Neural cell (in vitro differentiated cells): Measurements from ENCODE around the gene PHACTR2.

Experiments used
- EP300 ChIP-seq: fragments of 450-650 bp; conservative IDR thresholded peaks from 2 replicates; pipeline ENCODE4 v1.6.1; 2014; ENCODE audit warnings: antibody characterized with exemption, mild to moderate bottlenecking, moderate library complexity; ENCODE audit not compliant: poor library complexity, severe bottlenecking
- EZH2 ChIP-seq: fragments of 200-600, 300-800 bp; shearing (Covaris generic), sonication (generic); IDR thresholded peaks from 2 replicates; pipeline ENCODE4 v1.6.1; 2014; ENCODE audit warnings: antibody characterized with exemption, low read length, borderline replicate concordance, mild to moderate bottlenecking; ENCODE audit not compliant: insufficient read depth, poor library complexity, severe bottlenecking
- POLR2AphosphoS5 ChIP-seq: IDR thresholded peaks from 2 replicates; pipeline ENCODE4 v1.6.1; 2012
- RAD21 ChIP-seq: fragments of 450-650 bp; conservative IDR thresholded peaks from 2 replicates; pipeline ENCODE4 v1.6.1; 2014; ENCODE audit warnings: antibody characterized with exemption, mild to moderate bottlenecking, moderate library complexity
- TAF1 ChIP-seq: IDR thresholded peaks from 2 replicates; pipeline ENCODE4 v1.6.1; 2012; ENCODE audit warnings: low read depth
- TF ChIP-seq, protein P1 (sequence below): fragments of 450-650 bp; IDR thresholded peaks from 2 replicates; pipeline ENCODE4 v1.5.1; 2014; ENCODE audit warnings: antibody characterized with exemption, mild to moderate bottlenecking, moderate library complexity; ENCODE audit not compliant: poor library complexity, severe bottlenecking
- TF ChIP-seq, protein P2 (sequence below): IDR thresholded peaks from 2 replicates; pipeline ENCODE4 v1.6.1; 2012; ENCODE audit warnings: borderline replicate concordance

DNA sequence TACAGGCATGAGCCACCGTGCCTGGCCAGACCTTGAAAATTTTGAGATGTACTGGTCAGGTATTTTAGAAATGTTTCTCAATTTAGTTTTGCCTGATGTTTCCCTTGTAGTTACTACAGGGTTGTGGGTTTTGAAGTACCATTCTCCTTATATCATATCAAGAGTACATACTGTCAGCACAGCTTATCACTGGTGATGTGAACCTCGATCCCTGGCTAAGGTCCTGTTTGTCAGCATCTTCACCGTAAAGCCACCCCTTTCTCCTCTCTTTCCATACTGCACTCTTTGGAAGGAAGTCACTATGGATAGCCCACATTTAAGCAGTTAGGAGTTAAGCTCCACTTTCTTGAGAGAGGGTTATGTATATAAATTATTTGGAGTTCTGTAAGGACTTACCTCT lies 27.8 kb downstream of the PHACTR2 start:
- TF ChIP-seq EZH2 (no peak), POLR2AphosphoS5 (no peak), RAD21 (no peak), EP300 (no peak), TAF1 (no peak)
- TF ChIP-seq, protein P1, sequence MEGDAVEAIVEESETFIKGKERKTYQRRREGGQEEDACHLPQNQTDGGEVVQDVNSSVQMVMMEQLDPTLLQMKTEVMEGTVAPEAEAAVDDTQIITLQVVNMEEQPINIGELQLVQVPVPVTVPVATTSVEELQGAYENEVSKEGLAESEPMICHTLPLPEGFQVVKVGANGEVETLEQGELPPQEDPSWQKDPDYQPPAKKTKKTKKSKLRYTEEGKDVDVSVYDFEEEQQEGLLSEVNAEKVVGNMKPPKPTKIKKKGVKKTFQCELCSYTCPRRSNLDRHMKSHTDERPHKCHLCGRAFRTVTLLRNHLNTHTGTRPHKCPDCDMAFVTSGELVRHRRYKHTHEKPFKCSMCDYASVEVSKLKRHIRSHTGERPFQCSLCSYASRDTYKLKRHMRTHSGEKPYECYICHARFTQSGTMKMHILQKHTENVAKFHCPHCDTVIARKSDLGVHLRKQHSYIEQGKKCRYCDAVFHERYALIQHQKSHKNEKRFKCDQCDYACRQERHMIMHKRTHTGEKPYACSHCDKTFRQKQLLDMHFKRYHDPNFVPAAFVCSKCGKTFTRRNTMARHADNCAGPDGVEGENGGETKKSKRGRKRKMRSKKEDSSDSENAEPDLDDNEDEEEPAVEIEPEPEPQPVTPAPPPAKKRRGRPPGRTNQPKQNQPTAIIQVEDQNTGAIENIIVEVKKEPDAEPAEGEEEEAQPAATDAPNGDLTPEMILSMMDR: no peak
- TF ChIP-seq, protein P2, sequence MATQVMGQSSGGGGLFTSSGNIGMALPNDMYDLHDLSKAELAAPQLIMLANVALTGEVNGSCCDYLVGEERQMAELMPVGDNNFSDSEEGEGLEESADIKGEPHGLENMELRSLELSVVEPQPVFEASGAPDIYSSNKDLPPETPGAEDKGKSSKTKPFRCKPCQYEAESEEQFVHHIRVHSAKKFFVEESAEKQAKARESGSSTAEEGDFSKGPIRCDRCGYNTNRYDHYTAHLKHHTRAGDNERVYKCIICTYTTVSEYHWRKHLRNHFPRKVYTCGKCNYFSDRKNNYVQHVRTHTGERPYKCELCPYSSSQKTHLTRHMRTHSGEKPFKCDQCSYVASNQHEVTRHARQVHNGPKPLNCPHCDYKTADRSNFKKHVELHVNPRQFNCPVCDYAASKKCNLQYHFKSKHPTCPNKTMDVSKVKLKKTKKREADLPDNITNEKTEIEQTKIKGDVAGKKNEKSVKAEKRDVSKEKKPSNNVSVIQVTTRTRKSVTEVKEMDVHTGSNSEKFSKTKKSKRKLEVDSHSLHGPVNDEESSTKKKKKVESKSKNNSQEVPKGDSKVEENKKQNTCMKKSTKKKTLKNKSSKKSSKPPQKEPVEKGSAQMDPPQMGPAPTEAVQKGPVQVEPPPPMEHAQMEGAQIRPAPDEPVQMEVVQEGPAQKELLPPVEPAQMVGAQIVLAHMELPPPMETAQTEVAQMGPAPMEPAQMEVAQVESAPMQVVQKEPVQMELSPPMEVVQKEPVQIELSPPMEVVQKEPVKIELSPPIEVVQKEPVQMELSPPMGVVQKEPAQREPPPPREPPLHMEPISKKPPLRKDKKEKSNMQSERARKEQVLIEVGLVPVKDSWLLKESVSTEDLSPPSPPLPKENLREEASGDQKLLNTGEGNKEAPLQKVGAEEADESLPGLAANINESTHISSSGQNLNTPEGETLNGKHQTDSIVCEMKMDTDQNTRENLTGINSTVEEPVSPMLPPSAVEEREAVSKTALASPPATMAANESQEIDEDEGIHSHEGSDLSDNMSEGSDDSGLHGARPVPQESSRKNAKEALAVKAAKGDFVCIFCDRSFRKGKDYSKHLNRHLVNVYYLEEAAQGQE: no peak
